ENCODE measurements around the gene LRRC8D. TPM values are rescaled to one million over a fixed set of nuclear protein-coding genes. Genes with fewer than 3 reads are reported as not detected.

Gene LRRC8D
- total and polyA plus RNA-seq, 9 of the 15 experiments (the other 6 are each of a cell fraction or from before 2014, with no cell fraction given), result 3.4 to 53.9 (median 15.9) TPM

DNA sequence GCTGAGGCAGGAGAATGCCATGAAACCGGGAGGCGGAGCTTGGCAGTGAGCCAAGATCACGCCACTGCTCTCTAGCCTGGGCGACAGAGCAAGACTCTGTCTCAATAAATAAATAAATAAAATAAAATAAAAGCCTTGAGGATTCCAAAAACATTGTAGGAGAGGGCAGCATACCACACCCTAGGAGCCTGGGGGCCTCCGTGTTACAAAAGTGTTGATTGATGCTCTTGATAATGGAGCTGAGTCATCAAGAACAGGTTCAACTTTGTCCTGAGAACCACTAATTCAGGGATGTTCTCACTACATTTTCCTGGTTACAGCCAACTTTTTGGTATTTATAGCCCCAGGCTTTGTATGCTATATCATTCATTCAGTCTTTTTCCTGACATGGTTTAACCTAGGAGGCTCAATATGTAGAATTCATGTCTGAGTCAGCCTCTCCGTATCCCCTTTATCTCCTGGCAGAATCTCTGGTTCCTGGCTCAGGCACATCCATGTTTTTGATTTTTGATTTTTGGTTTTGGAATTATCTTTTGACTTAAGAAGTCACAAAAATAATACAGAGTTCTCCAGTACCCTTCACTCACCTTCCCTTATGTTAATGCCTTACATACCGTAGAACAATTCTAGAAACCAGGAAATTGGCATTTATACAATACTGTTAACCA is 69.4 kb downstream of the LRRC8D start (continued):
- TF ChIP-seq HDAC1 (IDR thresholded peaks at IDR 0.05) (0 out of 4 replicates have a peak, but pooled peaks of 1 of the 2 experiments have one; percentile 34), HNRNPLL (IDR thresholded peaks at IDR 0.05; ENCODE audit: low read depth, low read length, poor library complexity, severe bottlenecking) (no peak), DDX20 (tag; IDR thresholded peaks at IDR 0.05; ENCODE audit: low read depth) (peak; percentile 48; the same call in 1 of the 2 replicates), TAF9B (IDR thresholded peaks at IDR 0.05; ENCODE audit: partially characterized antibody) (peak; percentile 29), MTA2 (IDR thresholded peaks at IDR 0.05; ENCODE audit: low read depth) (0 out of 2 replicates have a peak, but pooled peaks have one; percentile 4), ZNF77 (CRISPR knock-in tag; IDR thresholded peaks at IDR 0.05) (no peak), ZNF76 (CRISPR knock-in tag; IDR thresholded peaks at IDR 0.05; ENCODE audit: borderline replicate concordance) (peak; percentile 23; the same call in 1 of the 2 replicates), POLR2AphosphoS2 (IDR thresholded peaks at IDR 0.05; ENCODE audit: low read length) (no peak), ZNF24 (IDR thresholded peaks at IDR 0.05) (peak; percentile 93), ZNF586 (CRISPR knock-in tag; conservative IDR thresholded peaks at IDR 0.05) (no peak)
- TF ChIP-seq, protein P1, sequence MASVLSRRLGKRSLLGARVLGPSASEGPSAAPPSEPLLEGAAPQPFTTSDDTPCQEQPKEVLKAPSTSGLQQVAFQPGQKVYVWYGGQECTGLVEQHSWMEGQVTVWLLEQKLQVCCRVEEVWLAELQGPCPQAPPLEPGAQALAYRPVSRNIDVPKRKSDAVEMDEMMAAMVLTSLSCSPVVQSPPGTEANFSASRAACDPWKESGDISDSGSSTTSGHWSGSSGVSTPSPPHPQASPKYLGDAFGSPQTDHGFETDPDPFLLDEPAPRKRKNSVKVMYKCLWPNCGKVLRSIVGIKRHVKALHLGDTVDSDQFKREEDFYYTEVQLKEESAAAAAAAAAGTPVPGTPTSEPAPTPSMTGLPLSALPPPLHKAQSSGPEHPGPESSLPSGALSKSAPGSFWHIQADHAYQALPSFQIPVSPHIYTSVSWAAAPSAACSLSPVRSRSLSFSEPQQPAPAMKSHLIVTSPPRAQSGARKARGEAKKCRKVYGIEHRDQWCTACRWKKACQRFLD (CRISPR knock-in tag; IDR thresholded peaks at IDR 0.05), result peak; percentile 68; the same call in 1 of the 2 replicates
- TF ChIP-seq, protein P2, sequence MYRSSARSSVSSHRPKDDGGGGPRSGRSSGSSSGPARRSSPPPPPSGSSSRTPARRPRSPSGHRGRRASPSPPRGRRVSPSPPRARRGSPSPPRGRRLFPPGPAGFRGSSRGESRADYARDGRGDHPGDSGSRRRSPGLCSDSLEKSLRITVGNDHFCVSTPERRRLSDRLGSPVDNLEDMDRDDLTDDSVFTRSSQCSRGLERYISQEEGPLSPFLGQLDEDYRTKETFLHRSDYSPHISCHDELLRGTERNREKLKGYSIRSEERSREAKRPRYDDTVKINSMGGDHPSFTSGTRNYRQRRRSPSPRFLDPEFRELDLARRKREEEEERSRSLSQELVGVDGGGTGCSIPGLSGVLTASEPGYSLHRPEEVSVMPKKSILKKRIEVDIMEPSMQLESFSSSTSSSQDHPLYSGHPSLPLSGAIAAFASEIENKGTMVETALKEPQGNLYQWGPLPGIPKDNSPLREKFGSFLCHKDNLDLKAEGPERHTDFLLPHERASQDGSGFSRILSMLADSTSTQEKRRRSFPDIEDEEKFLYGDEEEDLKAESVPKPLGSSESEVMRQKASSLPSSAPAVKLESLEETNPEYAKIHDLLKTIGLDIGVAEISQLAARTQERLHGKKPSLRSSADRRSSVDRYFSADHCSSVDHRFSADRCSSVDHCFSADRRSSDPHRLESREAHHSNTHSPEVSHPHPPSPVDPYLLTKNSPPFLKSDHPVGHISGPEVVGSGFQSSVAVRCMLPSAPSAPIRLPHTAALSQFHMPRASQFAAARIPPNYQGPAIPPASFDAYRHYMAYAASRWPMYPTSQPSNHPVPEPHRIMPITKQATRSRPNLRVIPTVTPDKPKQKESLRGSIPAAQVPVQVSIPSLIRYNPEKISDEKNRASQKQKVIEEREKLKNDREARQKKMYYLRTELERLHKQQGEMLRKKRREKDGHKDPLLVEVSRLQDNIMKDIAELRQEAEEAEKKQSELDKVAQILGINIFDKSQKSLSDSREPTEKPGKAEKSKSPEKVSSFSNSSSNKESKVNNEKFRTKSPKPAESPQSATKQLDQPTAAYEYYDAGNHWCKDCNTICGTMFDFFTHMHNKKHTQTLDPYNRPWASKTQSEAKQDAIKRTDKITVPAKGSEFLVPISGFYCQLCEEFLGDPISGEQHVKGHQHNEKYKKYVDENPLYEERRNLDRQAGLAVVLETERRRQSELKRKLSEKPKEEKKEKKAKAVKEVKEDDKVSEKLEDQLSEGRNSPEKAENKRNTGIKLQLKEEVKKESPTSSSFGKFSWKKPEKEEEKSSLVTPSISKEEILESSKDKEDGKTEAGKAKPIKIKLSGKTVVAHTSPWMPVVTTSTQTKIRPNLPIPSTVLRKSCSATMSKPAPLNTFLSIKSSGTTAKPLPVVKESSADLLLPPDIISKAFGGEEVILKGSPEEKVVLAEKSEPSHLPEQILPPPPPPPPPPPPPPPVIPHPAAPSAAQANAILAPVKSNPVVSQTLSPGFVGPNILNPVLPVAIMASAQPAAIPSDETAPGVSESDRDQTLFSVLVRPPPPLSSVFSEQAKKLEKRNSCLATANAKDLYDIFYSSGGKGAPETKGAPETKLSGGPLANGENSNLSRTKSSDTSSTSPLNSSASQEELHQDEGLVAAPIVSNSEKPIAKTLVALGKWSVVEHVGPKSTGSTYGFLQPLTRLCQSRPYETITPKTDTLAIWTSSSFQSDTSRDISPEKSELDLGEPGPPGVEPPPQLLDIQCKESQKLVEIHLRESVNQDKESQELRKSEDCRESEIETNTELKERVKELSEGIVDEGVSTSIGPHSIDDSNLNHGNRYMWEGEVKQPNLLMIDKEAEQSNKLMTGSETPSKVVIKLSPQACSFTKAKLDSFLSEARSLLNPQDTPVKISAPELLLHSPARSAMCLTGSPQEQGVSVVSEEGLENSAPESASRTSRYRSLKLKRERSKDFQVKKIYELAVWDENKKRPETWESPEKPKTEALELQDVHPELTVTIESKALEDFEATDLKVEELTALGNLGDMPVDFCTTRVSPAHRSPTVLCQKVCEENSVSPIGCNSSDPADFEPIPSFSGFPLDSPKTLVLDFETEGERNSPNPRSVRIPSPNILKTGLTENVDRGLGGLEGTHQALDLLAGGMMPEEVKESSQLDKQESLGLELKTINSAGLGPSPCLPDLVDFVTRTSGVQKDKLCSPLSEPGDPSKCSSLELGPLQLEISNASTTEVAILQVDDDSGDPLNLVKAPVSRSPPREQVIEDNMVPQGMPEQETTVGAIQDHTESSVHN (IDR thresholded peaks at IDR 0.05; ENCODE audit: borderline replicate concordance in 1 of 2, low read depth in 1 of 2), result 0 out of 4 replicates have a peak, but pooled peaks of 1 of the 2 experiments have one; percentile 23
- TF ChIP-seq, protein P3, sequence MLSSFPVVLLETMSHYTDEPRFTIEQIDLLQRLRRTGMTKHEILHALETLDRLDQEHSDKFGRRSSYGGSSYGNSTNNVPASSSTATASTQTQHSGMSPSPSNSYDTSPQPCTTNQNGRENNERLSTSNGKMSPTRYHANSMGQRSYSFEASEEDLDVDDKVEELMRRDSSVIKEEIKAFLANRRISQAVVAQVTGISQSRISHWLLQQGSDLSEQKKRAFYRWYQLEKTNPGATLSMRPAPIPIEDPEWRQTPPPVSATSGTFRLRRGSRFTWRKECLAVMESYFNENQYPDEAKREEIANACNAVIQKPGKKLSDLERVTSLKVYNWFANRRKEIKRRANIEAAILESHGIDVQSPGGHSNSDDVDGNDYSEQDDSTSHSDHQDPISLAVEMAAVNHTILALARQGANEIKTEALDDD (IDR thresholded peaks at IDR 0.05), result 0 out of 2 replicates have a peak, but pooled peaks have one; percentile 8
- TF ChIP-seq, protein P4, sequence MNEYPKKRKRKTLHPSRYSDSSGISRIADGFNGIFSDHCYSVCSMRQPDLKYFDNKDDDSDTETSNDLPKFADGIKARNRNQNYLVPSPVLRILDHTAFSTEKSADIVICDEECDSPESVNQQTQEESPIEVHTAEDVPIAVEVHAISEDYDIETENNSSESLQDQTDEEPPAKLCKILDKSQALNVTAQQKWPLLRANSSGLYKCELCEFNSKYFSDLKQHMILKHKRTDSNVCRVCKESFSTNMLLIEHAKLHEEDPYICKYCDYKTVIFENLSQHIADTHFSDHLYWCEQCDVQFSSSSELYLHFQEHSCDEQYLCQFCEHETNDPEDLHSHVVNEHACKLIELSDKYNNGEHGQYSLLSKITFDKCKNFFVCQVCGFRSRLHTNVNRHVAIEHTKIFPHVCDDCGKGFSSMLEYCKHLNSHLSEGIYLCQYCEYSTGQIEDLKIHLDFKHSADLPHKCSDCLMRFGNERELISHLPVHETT (CRISPR knock-in tag; conservative IDR thresholded peaks at IDR 0.05 in 1 of 2, IDR thresholded peaks at IDR 0.05 in 1 of 2), result peak in 1 of 2 experiments; percentile 62; a peak in 1 of 4 replicates
